Epidermal melanocyte (primary cell): ENCODE measurements around the gene GALNT2.

Experiments
- DNase-seq: peaks from one replicate; pipeline ENCODE4 v3.0.0; 2011; ENCODE audit warnings: low spot score; ENCODE audit not compliant: insufficient read length

The GALNT2 gene

GRCh38 chr1:230160957-230161771 is 94.1 kb downstream of the GALNT2 start:
- no peak for DNase-seq

DNA sequence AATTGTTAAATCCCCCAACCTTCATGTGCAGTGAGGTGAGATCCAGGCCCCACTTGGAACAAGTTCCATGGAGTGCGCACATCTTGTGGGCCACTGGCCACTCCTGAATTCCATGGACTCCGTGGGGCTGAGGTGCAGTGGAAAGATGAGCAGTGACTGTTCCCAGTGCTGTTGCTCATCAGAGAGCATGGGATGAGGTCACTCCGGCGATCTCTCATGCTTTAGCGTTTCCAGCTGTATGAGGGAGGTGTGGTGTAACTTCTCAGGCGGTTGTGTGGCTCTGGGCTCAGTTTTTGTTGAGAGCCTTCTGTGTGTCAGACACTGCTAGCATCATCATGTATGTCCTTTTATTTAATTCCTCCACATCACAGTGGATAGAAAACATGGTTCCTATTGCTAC is 96.2 kb downstream of the GALNT2 start:
- no peak for DNase-seq

DNA sequence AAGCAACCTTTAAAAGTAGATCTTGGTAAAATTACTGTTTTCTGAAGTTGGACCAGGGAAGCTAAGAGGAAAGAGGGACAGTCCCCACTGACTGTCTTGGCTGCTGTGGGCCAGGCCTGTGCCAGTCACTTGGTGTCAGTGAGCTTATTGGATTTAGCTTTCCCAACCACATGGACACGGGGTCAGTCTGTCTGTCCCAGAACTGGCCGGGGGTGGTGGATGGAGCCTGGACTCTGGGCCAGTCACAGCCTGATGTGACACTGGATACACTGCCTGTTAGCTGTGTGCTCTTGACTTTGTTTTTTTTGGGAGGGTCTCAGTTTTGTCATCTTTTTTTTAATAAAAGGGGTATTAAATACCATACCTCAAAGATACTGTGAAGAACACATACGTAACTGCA is 96.7 kb downstream of the GALNT2 start:
- DNase-seq, result no peak

- DNase-seq, result no peak
Measured at GRCh38 chr1:230165536-230165935, 98.5 kb downstream of the GALNT2 start.

DNA sequence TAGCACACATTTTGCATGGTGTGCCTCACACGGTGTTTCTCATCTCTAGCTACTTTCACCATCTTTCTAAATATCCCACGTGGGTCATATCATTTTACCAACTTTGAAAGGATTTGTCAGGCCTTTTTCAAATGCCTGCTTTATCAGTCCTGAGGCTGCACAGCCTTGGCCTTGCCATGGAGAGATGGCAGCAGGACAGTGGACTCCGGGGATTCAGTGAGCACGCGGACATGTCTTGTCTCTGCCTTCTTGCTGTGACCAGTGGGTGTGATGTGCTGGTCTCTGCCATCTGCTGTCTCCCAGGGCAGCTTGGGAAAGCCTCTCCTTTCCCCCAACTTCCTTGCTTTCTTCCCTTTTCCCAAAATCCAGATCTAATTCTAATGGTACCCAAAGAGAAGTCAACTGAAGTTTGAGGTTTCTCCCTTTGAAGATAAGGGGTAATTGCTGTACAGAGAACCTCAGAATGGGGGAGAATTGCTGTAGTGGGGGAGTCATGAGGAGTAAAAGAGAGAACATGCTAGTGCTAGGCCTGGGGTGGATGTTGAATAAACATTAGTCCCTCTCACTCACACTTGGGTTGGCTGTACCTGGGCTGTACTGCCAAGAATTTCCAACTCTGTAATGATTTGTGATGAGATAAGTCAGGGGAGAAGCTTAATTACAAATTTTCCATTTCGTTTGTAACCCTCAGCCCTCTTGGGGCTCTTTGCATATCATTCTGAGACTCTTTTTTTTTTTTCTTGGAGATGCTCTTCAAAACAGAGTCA is 99.5 kb downstream of the GALNT2 start:
- no peak for DNase-seq

- DNase-seq, result no peak
Measured at GRCh38 chr1:230167419-230167852, 100.4 kb downstream of the GALNT2 start.

GRCh38 chr1:230169454-230170152 is 102.6 kb downstream of the GALNT2 start:
- DNase-seq, result peak; percentile 64

GRCh38 chr1:230170153-230170547 is 103.1 kb downstream of the GALNT2 start:
- DNase-seq, result no peak

- no peak for DNase-seq
Measured at GRCh38 chr1:230170622-230171021, 103.6 kb downstream of the GALNT2 start.

DNA sequence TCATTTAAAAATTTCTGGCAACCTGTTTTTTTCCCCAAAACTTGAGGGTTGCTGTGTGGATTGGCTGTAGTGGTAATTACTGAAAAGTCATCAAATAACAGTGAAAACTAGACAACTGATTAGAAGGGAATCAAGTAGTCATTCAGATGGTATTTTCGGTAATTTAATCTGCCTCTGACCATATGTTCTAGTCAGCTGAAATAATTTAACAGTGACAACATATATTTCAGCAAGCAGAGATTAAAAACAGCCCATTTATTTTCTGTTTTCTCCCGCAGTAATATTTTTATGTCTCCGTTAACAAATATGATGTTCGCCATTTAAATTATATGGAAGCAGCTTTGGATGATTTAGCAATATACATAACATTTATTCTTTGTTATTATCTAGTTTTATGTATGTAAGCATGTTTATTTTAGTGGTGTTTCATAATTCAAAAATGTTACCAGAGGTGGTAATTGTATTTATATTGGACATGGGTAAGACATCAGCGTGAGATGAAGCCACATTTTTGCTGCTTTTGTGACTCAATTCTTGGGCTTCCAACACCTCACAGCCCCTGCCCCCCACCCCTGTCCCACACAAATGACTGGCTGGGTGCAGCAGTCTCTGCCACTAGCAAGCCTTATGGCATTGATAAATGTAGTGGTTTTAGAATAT is 104.4 kb downstream of the GALNT2 start:
- DNase-seq, result no peak

- DNase-seq, result no peak
Measured at GRCh38 chr1:230172016-230172537, 105.0 kb downstream of the GALNT2 start.

GRCh38 chr1:230173187-230173975 is 106.3 kb downstream of the GALNT2 start:
- no peak for DNase-seq

GRCh38 chr1:230174041-230174440 is 107.0 kb downstream of the GALNT2 start:
- no peak for DNase-seq

DNA sequence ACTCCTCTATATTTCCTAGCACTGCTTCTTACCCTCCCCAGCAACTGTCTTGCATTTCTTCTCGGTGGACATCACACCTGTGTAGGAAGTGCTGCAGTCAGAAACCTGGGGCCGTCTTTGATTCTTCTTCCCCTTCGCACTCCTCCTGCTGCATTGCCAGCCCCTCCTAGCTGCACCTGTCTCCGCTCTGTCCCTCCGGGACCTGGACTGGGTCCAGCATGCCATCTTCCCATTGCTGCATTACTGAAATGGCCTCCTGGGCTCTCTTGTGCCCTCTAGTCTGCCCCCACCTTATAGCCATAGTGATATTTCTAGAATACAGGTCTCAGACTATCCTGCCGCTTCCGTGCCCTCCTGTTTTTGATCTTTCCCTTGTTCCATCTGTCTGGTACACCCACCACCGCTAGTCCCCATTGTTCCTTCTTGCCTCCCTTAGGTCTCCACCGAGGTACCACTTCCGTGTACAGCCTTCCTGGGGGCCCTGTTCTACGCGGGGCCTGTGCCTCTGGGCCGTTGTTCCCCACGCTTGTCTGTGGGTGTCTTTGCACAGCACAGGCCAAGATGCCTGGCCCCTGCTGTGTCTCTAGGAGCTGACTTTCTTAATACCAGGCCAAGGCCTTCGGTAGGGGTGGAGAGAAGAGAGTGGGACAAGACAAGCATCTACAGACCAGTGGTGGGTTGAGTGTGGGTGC is 107.6 kb downstream of the GALNT2 start:
- DNase-seq, result no peak

DNA sequence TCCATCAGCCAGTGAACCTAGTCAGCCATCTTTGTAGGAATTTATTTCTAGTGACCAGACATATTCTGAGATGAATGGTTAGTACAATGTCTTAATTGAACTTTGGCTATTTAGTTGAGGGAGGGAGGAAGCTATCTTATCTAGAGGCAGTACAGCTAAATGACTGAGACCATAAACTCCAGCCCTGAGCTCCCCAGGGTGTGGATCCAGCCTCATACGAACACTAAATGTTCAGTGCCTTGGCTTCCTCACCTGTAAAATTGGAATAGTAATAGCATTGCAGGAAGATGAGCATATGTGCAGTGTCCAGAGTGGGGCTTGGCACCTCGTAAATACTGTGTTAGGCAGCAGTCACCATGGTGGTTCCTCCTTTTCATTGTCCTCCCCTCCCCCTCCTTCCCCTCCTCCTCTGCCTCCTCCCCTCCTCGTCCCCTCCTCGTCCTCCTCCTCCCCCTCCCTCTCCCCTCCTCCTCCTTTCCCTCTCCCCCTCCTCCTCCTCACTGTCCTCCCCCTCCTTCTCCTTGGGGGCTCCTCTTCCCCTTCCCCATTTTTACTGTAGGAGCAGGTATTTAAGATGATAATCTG is 108.2 kb downstream of the GALNT2 start:
- no peak for DNase-seq

DNA sequence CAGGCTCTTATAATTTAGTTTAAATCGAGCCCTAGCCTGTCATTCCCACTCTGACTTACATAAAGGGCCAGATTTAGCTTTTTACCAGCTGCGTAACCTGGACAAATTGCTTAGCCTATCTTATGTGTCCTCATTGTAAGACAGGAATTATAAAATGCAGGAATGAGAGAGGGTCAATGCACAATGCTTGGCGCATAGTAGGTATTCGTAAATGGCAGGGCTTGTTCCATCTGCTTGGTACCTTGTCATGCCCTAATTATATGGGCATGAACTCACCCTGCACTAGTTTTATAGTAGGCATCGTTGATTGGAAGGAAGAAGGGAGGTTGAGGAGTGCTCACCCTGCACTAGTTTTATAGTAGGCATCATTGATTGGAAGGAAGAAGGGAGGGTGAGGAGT is 108.8 kb downstream of the GALNT2 start:
- no peak for DNase-seq

- no peak for DNase-seq
Measured at GRCh38 chr1:230176326-230176725, 109.3 kb downstream of the GALNT2 start.

DNA sequence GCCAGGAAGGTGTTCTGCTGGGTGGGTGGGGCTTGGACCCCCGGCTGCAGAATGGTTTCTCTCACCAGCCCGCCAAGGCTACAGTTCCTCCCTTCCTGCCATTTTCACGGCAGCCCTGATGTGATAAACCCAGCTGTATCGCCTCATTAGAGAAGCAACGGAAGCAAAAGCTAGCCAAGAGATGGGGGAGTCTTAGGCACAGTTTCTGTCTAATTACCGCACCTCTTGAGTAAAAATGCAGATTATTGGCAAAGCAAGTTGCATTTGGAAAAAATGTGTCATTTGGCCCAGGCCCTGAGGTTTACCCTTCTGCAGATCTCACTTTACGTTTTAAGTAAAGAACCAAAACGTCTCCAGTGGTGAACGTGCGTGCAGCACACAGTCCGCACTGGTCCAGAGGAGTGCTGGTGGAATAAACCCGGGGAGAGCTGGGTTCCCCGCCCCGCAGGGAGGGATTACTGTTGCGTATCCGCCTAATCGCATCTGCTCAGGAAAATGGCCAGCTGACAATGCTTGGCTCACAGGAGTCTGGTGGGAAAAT is 109.9 kb downstream of the GALNT2 start:
- DNase-seq, result no peak

GRCh38 chr1:230179249-230179648 is 112.2 kb downstream of the GALNT2 start:
- no peak for DNase-seq
